Stimulated activated CD4-positive, alpha-beta T cell treated with anti-CD3 and anti-CD28 coated beads, Interleukin-15, amount 100 ng/mL, for 24 hours (primary cell): ENCODE measurements around the gene SPIC.

ENCODE experiments used
- DNase-seq: peaks from one replicate; pipeline ENCODE4 v3.0.0-alpha.2; 2020

The SPIC gene

GRCh38 chr12:101536069-101536674 is 61.0 kb downstream of the SPIC start:
- DNase-seq: no peak
